NCI-H748 (cell line): ENCODE data around the gene EPHA2.

Experiments
- DNase-seq: peaks from one replicate; lab custom pipeline; 2025; ENCODE audit not compliant: unreplicated experiment; lab: John Stamatoyannopoulos, UW

Gene EPHA2

DNA sequence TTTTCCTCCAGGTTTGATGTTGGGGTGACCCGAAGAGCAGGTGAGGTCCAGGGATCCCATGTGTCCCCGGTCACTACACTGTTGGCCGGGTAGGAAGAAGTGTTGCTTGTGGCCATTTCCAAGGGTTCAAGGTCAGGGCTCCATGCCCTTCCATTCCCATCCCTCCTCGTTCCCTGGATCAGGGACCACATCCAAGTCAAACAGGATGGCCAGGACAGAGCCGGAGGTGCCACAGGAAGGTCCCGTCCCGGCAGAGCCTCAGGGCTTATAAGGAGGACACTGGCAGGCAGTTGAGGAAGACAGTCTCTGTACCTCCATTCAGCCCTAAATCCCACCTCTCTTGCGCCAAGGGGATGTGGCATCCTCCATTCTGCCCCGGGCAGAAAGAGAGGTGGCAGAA lies 60.4 kb downstream of the EPHA2 start:
- no peak for DNase-seq

DNA sequence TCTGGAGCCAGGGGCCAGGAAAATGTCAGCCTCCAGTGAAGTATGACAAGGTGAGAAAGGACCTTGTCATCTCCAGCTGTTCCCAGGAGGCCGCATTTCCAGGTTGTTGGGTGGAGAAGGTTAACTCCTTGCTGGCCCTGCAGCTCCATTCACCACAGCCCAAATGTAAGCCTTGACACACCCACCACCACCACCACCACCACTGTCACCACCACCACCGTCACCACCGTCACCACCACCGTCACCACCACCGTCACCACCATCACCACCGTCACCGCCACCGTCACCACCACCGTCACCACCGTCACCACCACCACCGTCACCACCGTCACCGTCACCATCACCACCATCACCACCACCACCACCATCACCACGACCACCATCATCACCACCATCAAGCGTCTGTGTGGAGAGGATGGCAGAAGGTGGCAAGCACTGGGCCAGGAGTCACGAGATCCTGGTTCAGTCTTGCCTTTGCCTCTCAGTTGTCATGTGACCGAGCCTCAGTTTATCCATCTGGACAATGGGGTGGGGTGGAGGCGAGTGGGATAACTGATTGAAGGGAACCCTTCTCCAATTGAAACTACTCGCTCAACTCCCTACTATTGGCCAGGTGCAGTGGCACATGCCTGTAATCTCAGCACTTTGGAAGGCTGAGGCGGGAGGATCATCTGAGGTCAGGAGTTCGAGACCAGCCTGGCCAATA lies 61.3 kb downstream of the EPHA2 start:
- DNase-seq = no peak

DNA sequence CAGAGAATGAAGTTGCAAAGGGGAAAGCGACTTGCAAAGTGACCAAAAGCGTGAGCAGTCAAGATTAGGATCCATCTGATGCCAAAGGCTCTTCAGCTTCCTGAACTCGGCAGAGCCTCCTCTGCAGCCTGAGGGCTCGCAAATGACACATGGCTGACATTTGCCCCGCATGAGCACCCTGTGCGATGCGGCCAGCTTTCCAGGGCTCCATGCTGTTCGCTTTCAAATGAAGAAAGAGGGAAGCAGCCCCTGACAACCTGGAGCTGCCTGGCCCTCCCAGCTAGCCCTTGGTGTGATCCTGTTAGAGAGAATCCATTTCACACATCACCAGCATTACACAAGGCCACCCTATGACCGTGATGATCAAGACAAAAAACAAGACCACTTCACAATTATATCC lies 62.3 kb downstream of the EPHA2 start:
- DNase-seq = no peak

DNA sequence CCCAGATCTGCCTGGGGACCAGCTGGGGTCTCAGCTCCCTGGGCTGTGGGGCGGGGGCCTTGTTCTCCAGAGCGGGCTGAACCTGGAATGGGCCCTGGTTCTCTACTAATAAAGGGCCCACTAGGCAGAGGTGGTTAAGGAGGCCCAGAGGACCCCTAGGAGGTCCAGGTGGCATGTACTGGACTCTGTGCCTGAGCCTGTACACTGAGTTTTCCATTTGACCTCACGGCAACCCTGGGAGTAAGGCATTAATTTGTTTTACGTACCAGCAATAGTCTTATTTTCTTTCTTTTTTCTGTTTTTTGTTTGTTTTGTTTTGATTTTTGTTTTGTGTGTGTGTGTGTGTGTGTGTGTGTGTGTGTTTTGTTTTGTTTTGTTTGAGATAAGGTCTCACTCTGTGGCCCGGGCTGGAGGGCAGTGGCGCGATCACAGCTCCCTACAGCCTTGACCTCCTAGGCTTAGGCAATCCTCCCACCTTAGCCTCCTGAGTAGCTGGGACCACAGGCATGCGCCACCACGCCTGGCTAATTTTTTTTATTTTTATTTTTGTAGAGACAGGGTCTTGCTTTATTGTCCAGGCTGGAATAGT lies 62.9 kb downstream of the EPHA2 start:
- no peak for DNase-seq

DNA sequence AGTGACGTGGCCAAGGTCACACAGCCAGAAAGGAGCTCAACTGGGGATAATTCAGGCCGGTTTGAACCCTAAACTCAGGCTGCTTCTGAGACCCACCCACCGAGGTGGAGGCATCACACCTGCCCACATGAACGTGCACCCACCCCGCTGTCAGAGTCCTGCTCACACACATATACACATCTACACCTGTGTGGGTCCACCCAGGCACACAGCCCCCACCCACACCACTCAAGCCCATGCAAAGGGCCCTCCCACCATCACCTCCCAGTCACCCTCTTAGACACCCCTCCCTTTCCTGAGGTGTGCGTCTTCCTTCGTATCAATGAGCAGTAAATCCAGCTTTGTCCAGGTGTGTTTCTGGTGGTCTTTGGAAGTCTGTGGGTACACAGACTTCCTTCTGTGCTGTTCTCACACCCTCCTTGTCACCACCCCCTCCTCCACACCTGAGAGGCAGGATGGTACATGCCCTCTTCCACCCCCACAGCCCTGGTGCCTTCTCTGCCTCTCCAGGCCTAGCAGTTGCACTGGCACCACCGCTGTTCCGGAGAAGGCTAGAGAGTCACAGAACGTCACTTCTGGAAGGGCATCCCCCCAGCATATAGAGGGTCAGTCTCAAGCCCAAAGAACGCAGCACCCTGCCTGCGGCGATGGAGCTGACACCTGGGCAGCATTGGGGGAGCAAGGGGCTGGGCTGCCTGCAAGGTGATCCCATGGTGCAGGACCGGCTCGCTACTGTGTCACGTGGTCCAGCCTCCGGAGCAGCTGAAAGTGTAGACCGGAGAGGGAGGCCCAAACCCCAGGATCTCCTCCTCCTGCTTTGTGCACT lies 63.6 kb downstream of the EPHA2 start:
- DNase-seq = no peak

DNA sequence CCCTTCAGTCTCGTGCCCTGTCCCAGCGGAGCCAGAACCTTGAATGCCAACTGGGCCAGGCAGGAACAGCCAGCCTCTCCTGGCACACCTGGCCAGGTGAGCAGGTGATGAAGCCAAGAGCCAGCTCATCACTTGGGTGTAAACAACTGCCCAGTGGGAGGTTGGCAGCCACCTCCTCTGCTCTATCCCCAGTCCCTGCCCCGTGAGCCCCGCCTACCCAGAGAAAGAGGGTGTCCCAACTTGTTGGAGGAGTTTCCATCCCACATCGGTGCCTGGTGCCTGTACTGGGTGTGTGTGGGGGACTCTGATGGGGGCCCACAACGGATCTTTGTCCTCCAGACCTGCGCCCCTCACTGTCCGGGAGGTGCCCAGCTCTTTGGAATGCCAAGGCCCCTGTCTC lies 64.6 kb downstream of the EPHA2 start:
- no peak for DNase-seq

DNA sequence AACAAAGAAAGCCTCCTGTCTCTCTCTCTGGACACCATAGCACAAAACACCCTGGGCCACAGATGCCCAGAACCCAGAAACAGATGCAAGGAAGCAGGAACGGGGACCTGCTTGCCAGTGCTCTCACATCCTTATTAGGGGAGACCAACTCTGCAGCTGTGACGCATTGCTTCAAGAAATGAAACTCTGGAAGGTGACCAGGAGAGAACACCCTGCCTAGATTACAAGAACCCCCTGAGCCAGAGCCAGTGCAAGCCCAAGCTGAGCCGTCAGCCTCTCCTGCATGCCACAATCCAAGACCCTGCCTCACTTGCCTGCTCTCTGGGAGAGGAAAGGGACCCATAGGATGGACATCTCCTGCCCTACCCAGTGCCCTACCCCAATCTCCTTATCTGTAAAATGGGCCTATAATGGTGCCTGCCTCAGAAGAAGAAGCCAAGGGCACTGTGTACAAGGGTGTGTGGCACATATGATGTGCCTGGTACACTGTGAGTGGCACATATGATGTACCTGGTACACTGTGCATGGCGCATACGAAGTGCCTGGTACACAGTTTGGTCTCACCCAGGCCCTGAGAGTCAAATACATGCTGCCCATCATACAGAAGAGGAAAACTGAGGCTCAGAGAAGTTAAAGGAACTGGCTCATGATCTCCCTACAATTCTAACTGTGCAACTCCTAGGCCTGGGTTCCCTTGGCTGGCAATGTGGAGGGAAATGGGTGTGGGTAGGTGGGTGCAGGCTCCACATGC lies 65.6 kb downstream of the EPHA2 start:
- no peak for DNase-seq

DNA sequence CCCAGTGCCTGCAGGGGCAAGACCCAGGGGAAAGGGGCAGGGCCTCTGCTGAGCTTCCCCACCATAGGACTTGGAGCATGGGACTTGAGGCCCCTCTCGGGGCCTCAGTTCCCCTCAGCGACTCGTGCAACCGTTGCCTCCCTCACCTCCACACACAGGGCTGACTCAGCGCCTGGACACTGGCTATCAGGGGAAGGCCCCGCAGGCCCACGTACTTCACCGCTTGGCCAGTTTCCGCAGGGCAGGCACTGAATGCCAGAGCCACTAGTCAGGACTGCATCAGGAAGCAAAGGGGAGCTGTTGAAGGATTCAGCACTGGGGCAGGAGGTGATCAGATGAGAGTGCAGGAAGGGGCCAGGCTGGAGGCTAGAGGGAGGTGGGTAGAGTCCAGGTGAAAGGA lies 66.9 kb downstream of the EPHA2 start:
- DNase-seq = no peak

DNA sequence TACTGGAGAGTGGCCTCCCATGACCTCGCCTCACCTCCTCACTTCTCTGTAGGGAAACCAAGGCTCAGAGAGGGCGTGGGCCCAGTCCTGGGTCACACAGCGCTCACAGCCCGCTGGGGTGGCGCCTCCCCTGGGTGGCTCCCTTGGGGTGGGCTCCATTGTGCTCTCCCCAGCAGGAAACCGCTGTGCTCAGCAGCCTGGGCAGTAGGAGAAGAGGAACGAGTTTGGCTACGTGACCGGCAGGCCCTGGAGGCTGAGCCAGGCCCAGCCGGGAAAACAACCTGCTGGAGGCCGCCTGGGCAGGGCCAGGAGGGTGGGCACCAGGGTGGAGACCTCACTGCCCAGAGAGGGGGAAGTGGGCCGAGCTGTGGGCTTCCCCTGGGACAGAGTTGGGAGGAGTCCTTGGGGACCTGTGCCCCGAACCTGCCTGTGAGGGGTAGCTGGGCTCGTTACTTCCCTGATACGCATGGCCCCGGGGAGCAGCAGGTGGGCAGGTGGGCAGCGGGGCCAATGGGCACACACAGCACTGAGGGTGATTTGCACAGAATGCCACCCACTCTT lies 67.4 kb downstream of the EPHA2 start:
- DNase-seq = no peak

DNA sequence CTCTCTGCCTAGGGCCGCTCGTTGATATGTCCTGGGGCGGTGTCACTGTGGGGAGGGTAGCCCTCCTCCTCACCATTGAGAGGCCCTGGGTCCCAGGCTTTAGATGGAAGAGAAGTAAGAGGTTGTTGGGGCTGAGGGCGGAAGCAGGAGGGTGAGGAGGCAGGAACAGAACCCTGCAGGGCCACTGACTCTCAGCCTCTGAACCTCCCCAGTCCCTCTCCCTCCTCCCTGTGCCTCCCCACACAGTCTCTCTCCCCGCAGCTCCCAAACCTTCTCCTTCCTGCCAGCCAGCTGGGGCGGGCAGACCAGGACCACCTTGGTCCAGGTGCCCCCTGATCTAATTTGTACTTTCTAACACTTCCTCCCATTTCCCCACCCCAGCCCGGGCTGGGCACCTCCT lies 68.1 kb downstream of the EPHA2 start:
- DNase-seq = no peak

DNA sequence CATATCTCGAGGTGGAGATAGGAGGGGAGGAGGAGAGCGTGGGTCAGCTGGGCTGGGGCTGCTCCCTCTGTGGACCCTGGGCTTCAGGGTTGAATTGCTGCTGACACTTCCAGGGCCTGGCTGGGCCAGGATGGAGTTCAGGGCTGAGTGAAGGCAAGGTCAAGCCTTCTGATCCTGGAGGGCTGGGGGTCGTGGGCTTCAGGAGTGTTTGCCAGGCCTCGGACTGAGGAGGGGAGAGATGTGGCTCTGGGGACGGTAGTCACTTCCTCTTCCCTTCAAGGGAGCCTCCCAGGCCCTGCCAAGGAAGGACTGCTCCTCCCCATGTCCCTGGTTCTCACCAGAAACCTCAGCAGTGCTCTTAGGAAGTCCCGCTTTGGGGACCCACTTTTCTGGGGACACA lies 70.3 kb downstream of the EPHA2 start:
- DNase-seq = no peak

DNA sequence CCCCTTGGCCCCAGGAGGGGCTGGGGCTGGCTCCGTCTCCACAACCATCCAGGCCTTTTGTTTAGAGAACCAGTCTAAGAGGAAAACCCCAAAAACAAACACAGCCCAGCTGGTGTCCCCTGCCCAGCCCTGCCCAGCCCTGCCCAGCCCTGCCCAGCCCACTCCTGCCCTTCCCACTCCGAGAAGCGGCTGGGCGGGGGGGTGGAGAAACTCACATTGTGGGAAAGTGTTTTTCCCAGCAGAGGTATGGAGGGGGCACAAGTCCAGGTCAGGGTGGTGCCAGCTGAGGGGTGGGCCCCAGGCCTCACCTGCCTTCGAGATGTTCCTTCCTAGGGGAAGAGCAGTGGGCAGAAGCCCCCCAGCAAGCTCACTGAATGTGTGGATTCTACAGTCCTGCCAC lies 72.4 kb downstream of the EPHA2 start:
- DNase-seq = peak; percentile 24

DNA sequence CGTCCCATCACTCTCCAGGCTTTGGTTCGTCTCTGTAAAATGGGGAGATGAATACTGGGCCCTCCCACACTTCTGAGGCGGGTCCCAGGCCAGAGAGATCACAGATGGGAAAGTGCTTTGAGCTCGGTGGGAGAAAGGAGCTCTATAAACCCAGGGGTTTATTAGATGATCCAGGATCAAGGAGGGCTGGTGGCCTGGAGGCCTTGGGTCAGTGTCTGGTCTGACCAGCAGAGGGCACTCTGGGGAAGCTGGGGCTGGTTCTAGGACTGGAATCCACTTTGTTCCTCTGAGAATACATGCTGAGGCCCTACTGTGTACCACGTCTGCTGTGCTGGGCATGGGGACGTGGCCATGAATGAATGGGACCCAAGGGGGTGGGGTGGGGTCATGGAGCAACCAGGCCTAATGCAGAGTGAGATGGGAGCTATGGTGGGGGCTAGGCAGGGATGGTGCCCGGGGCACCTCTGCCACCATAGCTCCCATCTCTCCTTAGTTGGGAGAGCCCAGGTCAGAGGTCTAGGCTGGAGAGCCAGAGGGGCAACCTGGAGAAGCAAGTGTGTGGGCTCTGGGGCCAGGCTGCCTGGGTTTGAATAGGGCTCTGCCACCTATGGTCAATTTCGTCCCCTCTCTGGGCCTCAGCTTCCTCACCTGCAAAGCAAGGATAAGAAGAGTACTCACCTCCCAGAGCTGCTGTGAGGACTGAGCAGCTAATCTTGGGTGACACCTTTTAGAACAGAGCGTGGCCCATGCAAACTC lies 73.4 kb downstream of the EPHA2 start:
- DNase-seq = peak; percentile 52

DNA sequence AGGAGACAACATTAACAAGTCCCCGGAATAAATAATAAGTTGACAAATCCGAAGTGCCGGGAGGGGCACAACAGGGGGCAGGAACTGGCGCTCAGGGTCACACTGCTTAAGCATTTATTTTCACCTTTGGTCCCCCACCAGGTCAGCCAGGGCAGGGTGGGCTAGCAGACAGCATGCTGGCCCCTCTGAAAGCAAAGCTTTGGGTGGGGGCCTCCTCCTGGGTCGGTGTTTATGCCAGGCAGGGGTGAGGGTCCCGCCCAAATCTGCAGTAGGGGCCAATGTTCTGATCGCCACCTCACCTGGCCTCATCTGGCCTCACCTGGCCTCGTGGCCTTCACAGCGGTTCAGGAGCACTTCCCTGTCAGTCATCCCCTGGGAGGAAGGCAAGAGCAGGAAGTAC lies 74.2 kb downstream of the EPHA2 start:
- no peak for DNase-seq

DNA sequence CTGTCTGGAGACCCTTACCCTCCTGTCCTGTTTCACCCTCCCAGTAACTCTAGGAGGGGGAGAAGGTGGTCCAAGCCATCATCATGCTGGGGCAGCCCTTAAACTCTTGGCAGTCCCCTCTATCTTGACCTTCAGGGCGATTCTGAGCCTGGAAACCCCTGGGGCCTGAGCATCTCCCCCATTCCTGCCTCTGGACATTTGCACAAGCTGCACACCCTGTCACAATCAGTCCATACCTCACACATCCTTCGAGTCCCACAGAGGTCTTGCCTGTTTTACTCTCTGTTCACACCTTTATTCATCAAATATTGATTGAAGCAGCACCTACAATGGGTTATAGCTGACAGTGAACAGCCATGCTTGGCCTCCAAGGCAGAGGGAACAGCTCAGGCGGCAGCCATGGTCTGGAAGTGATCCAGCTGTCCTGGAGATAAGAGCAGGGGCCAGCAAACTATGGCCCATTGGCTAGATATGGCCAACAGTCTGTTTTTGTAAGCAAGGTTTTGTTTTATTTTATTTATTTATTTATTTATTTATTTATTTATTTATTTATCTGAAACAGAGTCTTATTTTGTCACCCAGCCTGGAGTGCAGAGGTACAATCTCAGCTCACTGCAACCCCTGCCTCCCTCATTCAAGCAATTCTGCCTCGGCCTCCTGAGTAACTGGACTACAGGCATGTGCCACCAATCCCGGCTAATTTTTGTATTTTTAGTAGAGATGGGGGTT lies 75.3 kb downstream of the EPHA2 start:
- DNase-seq = no peak

DNA sequence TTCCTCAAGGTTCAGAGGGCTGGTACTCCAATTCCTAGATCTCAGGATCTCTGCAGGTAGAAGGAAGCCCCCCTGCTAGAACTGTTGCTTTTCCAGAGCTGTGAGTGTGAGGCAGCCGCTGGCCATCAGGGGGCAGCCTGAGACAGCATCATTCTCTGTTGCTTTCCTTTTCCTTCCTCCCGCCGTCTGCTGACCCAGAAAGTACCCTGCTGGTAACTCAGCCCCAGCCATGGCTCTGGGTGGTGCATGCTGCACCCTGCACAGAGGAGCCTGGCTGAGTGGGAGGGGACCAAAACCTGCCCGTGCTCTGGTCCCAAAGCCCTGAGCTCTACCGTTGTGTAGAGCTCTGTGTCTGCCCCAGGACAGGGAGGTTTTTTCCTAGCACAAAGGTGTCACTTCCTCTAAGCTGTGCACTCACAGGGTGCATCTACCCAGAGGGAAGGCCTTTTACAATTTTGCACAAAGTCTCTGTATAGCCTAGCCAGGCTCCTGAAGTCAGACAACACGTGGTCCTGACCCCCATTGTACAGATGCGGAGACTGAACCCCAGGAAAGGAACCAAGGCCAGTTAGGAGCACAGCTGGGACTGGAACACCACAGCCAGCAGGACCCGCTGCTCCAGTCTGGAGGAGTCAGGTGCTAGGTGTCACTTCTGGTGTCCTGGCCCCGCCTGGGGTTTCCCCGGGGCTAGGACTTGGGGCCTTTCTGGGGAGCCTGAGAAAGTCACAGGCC lies 76.8 kb downstream of the EPHA2 start:
- DNase-seq = peak; percentile 61

DNA sequence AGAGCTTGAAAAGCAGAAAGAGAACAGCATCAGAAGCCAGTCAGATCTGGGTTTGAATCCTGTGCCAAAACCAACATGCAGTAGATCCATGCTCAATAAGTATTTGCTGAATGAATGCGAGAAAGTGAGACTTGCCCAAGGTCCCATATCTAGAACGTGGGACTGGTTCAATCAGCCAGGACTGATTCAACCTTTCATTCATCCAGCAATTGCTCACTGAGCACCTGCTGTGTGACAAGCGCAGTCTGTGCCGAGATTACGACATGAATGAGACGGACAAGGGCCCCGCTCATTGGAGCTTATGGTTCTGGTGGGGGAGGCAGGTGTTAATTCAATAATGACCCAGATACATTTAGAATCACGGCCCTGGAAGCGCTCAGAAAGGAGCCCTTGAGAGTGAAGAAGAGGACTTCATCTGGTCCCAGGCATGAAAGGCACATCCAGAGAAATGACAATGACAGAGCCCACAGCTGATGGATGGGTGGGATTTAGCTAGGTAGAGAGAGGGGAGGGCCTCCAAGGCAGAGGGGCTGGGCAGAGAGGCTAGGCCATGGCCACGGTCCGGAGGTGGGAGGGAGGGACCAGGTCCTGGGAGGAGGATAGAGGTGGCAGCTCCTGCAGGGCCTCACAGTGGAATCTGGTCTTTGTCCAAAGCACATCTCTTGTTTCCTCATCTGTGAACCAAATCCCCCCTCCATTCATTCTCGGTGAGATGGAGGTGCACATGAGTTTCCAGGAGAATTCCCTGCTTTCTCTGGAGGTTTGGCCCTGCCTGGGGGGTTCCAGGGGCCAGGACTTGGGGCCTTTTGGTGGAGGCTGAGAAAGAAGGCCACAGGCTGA lies 78.2 kb downstream of the EPHA2 start:
- DNase-seq = no peak

DNA sequence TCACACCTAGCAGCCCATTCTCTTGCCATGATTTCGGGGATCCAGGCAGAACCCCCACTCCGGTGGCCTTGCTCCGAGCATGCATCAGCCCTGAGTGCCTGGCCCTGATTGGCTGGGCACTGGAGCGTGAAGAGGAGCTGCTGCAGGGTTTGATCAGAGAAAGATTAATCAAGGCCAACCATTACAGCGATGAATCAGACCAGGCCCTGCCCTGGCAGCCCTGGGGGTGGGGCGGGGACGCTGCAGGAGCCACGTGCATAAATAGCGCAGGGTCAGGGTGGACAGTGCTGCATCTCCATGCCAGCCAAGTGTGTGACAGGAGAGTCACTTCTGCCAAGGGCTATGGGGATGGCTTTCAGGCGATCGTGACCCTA lies 79.0 kb downstream of the EPHA2 start:
- DNase-seq = no peak
